GM21381 (cell line): ENCODE data around the gene SNX5.
A peak's percentile ranks its signal among the peaks of the same experiment; 100 is the strongest.

Source experiments
- ATAC-seq: cut with Tn5 transposase; IDR thresholded peaks from one replicate; pipeline ENCODE4 v1.9.1; 2021; ENCODE audit warnings: mild to moderate bottlenecking, moderate library complexity; ENCODE audit not compliant: unreplicated experiment

SNX5 gene

DNA sequence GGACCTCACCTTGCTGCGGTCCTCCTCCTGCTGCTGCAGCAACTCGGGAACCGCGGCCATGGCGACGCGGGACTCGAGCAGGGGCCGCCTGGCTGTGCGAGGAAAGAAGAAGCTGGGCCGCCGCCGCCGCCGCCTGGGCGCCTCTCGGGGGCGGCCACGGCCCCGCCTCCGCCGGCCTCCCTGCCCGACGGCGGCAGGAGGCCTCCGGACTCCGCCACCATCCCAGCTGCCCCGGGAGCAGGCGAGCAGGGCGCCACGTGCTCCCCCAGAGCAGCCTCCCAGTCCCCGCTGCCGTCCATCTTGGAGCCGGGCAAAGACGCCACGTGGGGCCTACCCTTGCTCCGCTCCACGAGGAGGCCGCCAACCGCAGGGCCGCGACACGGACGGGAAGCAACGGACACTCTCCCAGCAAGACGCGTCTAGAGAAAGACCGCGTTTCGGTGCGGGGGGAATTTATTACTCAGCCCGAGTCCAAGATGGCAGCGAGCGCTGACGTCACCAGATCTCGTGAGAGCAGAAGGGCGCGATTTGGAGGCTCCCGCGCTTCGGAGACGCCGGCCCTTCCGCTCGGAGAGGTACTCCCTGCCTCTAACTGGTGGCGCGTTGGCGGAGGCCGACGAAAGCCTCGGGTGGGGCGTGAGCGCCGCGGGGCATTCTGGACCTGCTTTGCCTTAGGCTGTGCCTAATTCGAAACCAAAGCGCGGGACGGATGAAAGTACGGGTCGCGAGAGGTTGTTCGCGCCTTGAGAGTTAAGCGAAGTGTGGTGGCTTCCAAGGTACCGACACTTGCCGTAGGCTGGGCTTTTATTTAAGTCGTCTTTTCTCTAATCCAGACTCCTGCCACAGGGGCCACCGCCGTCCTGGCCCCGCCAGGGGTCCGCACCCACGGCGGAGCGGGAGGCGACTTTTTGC is at the start of gene SNX5, which contains the start of gene MGME1:
Gene SNX5, minus strand, starts transcription at position 429 of the 912 bp plus-strand sequence. Its CDS starts 369 bp downstream, at position 60.
Gene MGME1, plus strand, starts transcription at position 653 of the 912 bp plus-strand sequence. CDS start 842 bp downstream, outside the sequence.
- peak; percentile 68 for ATAC-seq

DNA sequence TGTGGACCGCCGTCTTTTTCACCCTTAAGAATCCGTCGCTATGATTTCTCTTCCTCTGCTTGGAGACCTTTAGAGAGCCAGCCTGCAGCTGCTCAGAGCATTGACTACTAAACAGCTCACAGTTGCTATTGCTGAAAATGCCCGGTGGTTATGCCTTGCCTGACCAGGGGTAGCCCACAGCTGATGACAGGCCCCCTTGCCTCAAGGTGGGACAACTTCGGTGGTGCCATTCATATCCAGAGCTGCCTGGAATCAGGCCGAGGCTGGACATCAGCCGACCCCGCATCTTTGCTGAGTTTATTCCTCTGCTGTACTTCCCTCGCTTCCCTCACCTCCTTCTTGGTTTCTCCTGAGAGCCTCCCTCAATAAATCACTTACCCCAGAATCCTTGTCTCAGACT is 49.5 kb upstream of the SNX5 start:
- no peak for ATAC-seq

DNA sequence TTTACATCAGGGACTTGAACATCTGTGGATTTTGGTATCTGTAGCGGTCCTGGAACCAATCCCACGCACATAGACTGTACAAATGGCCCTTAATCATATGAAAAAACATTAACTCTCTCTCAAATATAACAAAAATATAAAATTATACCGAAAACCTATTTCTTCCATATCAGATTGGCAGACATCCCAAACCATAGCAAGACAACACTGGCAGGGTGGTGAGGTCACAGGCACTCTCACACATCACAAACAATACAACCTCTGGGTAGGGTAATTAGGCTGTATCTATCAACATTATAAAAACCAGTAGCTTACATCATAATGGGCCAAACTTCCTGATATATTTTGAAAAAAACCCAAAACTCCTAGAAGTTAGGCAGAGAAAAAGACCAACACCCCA is 48.2 kb upstream of the SNX5 start:
- ATAC-seq, result no peak

DNA sequence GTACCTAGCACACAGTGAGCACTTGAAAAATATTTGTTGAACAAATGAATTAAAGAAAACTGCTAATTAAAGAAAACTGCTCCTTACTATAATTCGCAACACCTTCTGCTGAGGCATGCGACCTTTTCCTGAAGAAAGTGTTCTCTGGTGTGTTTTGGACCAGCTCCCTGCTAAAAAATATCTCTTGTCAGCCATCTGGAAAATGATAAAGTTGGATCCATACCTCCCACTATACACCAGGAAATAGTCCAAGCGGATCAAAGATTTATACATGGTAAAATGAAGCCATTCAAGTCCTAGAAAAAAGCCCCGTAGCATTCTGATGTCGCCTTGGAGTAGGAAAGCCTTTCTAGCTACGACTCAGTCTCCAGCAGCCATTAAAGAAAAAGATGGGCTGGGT is 45.8 kb upstream of the SNX5 start:
- no peak for ATAC-seq

DNA sequence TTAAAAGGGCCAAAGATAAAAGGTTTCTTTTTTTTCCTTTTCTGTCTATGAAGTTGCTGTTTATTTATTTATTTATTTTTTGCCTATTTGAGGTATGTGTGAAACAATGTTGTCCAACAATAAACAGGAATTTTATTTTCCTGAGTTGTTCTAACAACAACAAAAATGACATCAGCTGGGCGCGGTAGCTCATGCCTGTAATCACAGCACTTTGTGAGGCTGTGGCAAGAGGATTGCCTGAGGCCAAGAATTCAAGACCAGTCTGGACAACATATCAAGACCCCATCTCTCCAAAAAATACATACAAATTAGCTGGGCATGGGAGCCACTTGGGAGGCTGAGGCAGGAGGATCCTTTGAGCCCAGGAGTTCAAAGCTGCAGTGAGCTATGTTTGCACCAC is 44.3 kb upstream of the SNX5 start:
- ATAC-seq, result no peak

DNA sequence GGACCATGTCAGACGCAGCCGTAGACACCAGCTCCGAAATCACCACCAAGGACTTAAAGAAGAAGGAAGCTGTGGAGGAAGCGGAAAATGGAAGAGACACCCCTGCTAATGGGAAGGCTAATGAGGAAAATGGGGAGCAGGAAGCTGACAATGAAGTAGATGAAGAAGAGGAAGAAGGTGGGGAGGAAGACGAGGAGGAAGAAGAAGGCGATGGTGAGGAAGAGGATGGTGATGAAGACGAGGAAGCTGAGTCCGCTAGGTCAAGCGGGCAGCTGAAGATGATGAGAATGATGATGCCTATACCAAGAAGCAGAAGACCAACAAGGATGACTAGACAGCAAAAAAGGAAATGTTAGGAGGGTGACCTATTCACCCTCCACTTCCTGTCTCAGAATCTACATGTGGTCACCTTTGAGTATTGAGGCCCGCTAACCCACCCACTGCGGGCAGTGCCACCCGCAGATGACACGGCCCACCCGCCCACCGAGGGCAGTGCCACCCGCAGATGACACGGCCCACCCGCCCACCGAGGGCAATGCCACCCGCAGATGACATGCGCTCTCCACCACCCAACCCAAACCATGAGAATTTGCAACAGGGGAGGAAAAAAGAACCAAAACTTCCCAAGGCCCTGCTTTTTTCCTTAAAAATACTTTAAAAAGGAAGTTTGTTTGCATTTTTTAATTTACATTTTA is 43.5 kb upstream of the SNX5 start:
- no peak for ATAC-seq

DNA sequence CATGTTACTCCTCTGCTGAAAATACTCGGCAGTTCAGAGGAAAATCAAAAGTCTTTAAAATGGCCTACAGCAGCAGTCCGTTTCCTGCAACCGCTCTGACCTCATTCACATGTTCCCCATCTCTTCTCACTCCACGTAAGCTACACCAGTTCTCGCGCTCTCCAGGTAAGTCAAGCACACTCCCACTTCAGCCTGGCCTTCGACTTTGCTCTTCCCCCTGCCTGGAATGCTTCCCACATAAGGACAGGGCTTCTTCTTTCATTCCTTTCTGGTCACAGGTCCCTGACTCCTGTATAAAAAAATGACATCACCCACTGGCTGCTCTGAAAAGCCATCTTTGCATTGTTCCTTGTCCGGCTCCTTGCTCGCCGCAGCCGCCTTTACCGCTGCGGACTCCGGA is 42.9 kb upstream of the SNX5 start:
- ATAC-seq, result no peak

DNA sequence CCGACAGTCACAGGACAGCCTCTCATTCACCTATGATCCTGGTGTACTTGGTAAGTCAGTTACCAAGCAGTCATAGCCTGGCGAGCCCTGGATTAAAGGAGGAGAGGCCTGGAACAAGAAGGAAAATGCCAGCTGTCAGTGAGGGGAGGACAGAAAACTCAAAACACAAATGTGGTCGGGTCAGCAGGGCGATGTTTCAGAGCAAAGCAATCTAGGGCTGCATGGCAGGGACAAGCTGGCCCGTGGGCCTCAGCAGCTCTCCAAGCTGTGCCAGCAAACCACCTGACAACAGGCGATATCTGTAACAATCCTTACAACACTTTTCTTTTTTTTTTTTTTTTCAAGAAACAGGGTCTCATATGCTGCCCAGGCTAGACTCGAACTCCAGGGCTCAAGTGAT is 40.5 kb upstream of the SNX5 start:
- ATAC-seq, result no peak

DNA sequence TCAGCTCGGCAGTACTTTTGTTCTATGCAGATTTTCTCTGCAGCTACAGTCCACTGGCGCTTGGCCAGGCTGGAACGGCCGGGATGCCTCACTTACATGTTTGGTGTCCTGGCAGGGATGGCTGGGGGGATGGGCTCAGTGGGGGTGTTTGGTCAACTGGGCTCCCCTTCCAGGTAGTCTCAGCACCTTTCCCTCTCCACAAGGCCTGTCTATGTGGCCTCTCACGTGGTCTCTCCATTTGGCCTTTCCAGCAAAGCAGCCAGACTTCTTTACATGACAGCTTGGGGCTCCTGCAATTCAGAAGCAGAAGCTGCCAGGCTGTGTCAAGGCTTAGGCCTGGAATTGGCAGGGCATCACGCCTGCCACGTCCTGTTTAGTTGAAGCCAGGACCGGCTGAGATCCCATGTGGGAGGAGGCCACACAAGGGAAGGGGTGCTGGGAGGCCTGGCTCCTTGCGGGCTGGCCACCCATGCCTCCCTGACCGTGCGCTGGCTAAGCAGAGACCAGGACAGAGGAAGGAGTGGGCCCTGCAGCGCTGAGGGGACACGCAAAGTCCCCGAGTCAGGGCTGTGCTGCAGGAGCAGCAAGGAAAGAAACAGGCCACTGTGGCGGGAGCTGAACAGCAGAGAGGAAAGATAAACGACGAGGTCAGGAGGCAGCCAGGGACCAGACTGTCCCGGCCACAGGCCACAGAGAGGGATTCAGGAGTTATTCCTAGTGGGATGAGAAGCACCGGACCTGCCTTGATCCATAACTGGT is 39.1 kb upstream of the SNX5 start:
- ATAC-seq, result no peak

DNA sequence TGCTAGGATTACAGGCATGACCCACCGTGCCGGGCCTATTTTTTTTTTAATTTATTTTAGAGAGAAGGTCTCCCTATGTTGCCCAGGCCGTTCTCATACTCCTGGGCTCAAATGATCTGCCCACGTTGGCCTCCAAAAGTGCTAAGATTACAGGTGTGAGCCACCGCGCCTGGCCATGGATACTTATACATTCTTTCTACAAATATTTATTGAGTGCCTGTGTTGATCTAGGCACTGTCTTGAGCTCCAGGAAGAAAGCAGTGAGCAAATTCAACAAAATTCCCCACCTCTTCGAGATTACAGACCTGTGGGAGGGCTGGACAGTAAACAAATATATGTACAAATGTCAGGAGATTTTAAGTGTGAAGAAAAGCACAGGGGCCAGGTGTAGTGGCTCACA is 38.1 kb upstream of the SNX5 start:
- no peak for ATAC-seq

DNA sequence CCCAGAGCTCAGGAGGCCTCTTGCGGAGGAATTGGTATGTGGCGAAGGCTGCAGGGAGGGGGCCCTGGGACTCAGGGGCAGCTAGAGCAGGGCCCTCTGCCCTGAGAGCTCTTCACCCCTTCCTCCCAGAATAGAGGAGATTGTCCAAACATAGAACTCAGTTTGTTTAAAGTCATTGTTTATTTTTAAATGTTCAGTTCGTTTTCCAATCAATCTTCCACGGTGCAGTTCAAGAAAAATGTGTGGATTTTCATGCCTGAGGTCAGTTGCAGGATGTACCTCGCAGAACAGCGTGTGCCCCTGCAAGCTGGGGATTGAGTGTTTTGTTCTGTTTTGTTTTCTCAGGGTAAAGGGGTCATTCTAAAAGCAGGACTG is 37.4 kb upstream of the SNX5 start:
- ATAC-seq, result no peak

DNA sequence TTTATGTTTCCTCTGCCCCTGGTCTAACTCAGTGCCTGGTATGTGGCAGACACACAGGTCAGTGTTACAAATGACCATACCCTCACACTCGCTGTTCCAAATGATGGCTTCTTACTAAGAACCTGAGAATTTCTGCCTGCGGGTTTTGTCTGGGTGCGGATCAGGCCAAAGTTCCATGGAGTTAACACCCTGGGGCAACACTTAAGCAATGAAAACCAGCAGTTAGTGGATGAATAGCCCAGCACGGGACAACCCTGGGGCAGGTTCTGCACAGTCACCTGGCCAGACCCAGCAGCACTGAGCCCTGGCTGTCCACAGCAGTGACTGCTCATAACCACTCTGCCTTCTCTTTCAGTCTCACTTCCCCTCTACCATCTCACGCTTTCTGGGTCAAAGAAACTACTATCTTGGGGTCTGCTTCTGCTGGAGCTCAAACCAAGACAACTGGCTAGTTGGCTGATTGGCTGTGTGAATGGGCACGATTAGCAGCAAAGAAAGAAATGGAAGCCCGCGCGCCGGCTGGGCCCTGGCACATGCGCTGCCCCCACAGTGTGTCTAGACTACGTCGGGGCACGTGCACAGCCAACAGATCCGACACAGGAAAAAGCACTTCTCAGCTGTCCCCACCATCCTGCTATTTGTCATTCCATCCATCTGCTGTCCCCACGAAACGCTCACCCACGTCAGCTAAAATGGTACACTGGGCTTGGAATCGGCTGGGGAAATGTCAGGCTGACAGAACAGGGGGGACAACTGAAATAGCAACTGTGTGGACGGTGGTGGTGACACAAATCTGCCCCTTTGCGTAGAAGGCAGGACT is 36.8 kb upstream of the SNX5 start:
- ATAC-seq, result peak; percentile 91

DNA sequence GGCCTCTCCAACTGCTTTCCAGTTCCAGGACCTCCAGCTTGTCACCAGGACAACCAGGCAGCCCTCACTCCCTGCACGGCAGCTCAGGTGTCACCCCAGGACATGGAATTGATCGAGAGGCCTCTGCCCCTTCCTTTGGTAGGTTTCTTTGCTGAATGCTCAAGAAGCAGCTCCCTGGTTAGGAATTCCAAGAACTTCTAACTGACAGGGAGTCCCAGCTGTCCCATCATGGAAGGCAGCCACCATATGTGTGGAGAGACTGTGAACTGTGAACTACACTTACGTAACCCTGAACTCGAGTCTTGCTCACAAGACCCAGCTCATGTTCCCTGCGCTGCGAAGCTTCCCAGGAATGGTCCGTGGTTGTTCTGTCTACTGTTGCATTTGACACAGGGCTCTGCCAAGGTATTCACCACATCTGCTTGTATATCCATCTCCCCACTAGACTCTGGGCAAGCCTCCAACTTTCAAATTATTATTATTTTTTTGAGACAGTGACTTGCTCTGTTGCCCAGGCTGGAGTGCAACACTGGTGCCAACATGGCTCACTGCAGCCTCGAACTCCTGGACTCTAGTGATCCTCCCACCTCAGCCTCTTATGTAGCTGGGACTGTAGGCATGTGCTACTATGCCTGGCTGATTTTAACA is 35.9 kb upstream of the SNX5 start:
- no peak for ATAC-seq

DNA sequence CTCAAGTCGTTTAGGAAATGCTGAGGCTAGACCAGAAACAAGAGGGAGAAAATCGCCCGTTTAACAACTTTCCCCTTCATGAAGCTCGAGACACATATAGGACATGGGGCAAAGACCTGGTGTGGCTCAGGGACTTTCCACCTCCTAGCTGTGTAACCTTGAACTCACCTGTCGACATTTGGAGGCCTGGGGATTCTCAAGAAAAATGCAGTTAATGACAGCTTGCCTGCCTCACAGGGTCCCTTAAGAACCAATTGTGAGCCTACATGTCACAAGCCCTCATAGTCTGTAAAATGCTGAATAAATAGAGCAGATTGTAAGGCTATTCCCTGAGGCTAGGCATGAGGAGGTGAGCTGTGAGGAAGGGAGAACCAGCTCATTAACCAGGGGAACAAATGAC is 35.3 kb upstream of the SNX5 start:
- no peak for ATAC-seq

DNA sequence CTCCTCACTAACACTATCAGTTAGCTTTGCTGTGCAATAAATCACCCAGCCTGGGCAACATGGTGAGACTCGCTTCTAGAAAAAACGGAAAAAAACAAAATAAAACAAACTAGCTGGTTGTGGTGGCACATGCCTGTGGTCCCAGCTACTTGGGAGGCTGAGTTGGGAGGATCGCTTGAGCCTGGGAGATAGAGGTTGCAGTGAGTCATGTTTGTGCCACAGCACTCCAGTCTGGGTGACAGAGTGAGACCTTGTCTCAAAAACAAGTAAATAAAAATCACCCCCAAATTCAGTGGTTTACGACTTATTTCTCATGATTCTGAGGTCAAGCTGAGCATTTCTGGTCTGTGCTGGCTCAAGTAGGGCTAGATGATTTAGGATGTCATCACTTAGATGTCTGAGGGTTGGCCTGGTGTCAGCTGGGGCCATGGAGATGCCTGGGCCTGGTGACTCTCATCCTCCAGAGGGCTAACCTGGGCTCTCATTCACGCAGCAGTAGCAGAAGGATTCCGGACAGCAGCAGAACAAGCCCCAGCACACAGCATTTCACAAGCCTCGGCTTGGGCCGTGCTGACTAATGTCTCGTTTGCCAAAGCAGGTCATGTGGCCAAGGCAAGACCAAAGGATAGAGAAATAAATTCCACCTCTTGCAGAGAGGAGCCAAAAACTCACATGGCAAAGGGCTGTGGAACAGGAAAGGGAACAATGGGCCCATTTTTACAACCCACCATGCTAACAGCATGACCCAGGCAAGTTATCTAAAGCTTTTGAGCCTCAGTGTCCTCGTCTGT is 32.7 kb upstream of the SNX5 start:
- ATAC-seq, result no peak

DNA sequence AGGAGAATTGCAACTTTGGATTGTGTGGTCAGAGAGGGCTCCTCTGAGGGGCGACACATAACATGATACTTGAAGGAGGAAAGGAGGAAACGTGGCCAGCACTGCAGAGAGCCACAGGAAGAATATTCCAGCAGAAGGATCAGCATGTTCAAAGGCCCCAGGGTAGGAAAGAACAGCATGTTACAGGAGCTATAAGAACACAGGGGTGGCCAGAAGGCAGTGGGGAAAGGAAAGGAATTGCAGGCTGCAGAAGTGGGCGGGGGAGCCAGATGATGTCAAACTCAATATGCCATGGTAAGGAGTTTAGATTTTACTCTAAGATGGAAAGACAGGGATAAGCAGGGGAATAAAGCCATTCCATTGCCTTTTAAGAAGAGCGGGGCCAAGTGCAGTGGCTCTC is 31.0 kb upstream of the SNX5 start:
- ATAC-seq, result no peak

DNA sequence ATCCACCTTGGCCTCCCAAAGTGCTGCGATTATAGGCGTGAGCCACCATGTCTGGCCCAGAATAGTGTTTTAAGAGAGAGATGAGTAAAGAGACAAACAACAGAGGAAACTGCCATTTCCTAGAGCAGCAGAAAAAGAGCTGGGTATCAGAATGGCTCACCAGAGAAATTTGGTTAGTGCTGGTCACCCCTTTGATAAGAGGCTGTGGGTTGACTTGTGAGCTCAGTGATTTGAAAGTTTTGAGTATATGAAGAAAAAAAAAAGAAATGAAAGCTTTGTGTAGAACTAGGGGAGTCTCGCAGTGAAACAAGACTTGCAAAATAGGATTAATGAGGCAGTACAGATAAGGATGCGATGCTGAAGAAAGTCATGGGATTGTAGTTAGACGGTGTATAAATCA is 29.9 kb upstream of the SNX5 start:
- no peak for ATAC-seq

DNA sequence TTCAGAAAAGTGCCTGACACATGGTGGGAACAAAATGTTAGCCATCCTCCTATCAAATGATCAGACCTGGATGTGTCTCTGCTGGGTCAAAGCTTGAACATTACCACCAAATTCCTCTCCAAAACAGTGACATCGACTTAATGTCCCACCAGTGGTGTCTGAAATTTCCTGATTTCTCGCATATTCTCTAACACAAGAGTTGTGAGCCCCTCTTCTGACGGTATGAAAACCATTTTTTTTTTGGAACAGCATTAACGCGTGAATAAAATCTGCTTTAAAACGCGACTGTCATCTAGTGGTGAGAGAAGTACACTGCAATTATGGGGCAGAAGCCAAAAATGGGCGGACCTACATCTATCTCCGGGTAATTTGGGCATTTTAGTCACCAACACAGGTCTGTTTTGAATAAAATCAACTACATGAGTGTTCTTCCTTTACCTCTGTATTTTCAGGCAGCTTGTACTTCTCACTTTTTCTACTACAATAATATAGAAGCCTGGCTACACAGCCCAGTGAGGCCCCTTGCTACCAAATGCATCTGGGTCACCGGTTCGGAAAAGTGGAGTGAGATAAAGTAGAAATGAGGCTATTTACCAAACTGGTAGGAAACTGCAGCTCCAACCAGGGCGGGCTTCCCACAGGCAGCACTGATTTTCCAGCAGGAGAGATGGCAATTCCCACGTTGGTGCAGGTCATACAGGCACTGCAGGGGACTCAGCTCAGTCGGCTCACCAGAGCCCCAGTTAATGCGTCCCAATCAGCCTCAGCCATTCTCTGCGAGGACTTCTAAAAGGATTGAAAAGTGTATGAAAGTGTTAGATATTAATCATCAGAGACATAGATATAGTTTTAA is 27.6 kb upstream of the SNX5 start:
- no peak for ATAC-seq
